SH-SY5Y (cell line): ENCODE measurements around the gene PTPN3.

ENCODE experiments used
- GATA2 ChIP-seq: IDR thresholded peaks from 2 replicates; pipeline ENCODE4 v1.6.1; 2011; ENCODE audit warnings: mild to moderate bottlenecking, low read depth, low read length
- GATA3 ChIP-seq: IDR thresholded peaks from 2 replicates; pipeline ENCODE4 v1.6.1; 2011; ENCODE audit warnings: low read depth, mild to moderate bottlenecking, low read length, moderate library complexity

DNA sequence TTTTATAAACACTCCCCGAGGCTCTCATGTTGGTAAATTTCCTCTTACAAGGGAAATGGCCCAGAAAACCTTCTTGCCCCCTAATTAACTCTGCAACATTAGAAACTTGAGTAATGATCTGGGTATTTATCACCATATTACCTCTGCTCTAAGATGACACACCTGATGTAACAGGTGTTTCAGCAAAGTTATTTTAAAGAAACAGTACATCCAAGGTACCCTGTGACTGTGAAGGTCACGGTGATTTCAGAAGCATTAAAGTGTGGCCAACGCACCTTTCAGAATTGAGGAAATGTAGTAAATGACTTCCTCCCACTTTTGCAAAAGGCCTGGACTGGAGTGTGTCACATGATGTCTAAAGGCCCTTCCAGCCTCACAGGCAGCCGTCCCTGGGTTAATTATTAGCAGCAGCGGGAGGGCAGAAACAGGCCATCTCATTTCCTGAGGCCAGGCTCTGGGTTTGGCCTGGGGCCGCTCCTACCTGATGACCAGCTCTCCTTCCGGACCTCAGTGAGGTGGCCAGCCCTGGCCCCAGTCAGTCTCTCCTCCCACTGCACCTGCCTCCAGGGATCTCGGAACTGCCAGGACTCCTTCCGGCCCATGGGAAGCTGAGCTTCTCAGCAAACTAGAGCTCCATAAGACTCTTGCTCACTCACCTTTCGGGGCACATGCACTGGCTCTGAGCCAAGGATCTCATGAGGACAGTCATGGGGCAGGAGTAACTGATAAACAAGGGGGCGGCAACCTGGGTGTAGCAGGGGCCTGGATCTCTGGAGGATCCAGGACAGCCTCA is 20.7 kb downstream of the PTPN3 start:
- no peak for TF ChIP-seq GATA2
- TF ChIP-seq GATA3, result no peak
